Astrocyte (in vitro differentiated cells and primary cell): Measurements from ENCODE around the gene NDUFS7. TPM values are rescaled to one million over a fixed set of nuclear protein-coding genes. Genes with fewer than 3 reads are reported as not detected.

Source experiments
- DNase-seq: peaks from one replicate; pipeline ENCODE4 v3.0.0-alpha.2; 2010; ENCODE audit warnings: low read depth
- FAIRE-seq: peaks from 2 replicates; lab custom pipeline; 2011; peaks lifted over from hg19 to GRCh38; lab: Jason Lieb, UNC
- H2AFZ ChIP-seq: 2 replicates; pipeline ENCODE4 v1.6.0; 2012; ENCODE audit warnings: low read depth, low read length, inconsistent platforms
- H3K27ac ChIP-seq: 2 replicates; pipeline ENCODE4 v1.5.1; 2011; ENCODE audit warnings: low read depth, low read length, inconsistent platforms
- H3K27me3 ChIP-seq: 2 replicates; pipeline ENCODE4 v1.6.0; 2011; ENCODE audit warnings: low read length, inconsistent platforms; ENCODE audit not compliant: insufficient read depth
- H3K36me3 ChIP-seq: 2 replicates; pipeline ENCODE4 v1.5.1; 2011; ENCODE audit warnings: low read length, inconsistent platforms; ENCODE audit not compliant: insufficient read depth
- H3K4me1 ChIP-seq: 2 replicates; pipeline ENCODE4 v1.5.1; 2011; ENCODE audit warnings: low read length, inconsistent platforms; ENCODE audit not compliant: insufficient read depth
- H3K4me2 ChIP-seq: 2 replicates; pipeline ENCODE4 v1.6.0; 2012; ENCODE audit warnings: low read length, inconsistent platforms
- H3K4me3 ChIP-seq: 2 replicates; pipeline ENCODE4 v1.5.1; 2011; ENCODE audit warnings: low read depth, mild to moderate bottlenecking, low read length, inconsistent platforms; ENCODE audit not compliant: insufficient read depth
- H3K79me2 ChIP-seq: 2 replicates; pipeline ENCODE4 v1.6.0; 2012; ENCODE audit warnings: mild to moderate bottlenecking, low read length, inconsistent platforms; ENCODE audit not compliant: insufficient read depth
- H3K9ac ChIP-seq: 2 replicates; pipeline ENCODE4 v1.6.0; 2012; ENCODE audit warnings: mild to moderate bottlenecking, low read length, inconsistent platforms
- H3K9me3 ChIP-seq: 2 replicates; pipeline ENCODE4 v1.5.1; 2012; ENCODE audit warnings: low read depth, mild to moderate bottlenecking, low read length, inconsistent platforms; ENCODE audit not compliant: insufficient read depth
- H4K20me1 ChIP-seq: 2 replicates; pipeline ENCODE4 v1.6.0; 2012; ENCODE audit warnings: low read length, inconsistent platforms; ENCODE audit not compliant: insufficient read depth
- H3K27ac Mint-ChIP-seq: one replicate; pipeline ENCODE4 v1.8.0; 2021; ENCODE audit warnings: mild to moderate bottlenecking, mixed read lengths; ENCODE audit not compliant: unreplicated experiment
- H3K27me3 Mint-ChIP-seq: one replicate; pipeline ENCODE4 v1.8.0; 2021; ENCODE audit warnings: low read depth, mixed read lengths; ENCODE audit not compliant: unreplicated experiment
- H3K36me3 Mint-ChIP-seq: one replicate; pipeline ENCODE4 v1.8.0; 2021; ENCODE audit warnings: low read depth, mixed read lengths; ENCODE audit not compliant: unreplicated experiment
- H3K4me1 Mint-ChIP-seq: one replicate; pipeline ENCODE4 v1.8.0; 2021; ENCODE audit warnings: low read depth, mixed read lengths; ENCODE audit not compliant: unreplicated experiment
- H3K4me3 Mint-ChIP-seq: one replicate; pipeline ENCODE4 v1.8.0; 2021; ENCODE audit warnings: mild to moderate bottlenecking, moderate library complexity, mixed read lengths; ENCODE audit not compliant: unreplicated experiment
- H3K9me3 Mint-ChIP-seq: one replicate; pipeline ENCODE4 v1.8.0; 2021; ENCODE audit warnings: mild to moderate bottlenecking, mixed read lengths; ENCODE audit not compliant: unreplicated experiment
- EZH2 ChIP-seq: IDR thresholded peaks from 2 replicates; pipeline ENCODE4 v1.6.1; 2012; ENCODE audit warnings: mild to moderate bottlenecking, low read length, inconsistent platforms; ENCODE audit not compliant: insufficient read depth
- total RNA-seq: library from RNA; stranded (reverse); gene quantifications from 2 replicates; pipeline ENCODE4 v1.2.1, GENCODE V29; 2021
- TF ChIP-seq, protein P1 (sequence below): IDR thresholded peaks from 2 replicates; pipeline ENCODE4 v1.5.1; 2011; ENCODE audit warnings: low read depth, mild to moderate bottlenecking, inconsistent platforms, low read length, moderate library complexity; ENCODE audit not compliant: insufficient read depth

Gene NDUFS7
- total RNA-seq, 1 donor from 2014 or later, result 64.0 TPM

DNA sequence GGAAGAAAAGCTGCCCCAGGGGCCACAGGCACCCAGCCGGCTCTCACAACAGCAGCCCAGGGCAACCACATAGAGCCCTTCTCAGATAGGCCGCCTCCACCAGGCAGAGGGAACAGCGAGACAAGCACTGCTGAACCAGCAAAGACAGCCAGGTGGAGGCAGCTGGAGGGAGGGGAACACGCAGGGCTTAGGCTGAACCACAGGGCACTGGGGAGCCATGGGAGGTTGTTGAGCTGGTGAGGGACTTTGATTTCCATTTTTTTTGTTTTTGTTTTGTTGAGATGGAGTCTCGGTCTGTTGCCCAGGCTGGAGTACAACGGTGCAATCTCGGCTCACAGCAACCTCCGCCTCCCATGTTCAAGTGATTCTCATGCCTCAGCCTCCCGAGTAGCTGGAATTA, 14.1 kb downstream of the NDUFS7 start:
- Histone ChIP-seq H2AFZ (no peak overlapping the region), H3K27ac (no peak overlapping the region), H3K4me3 (no peak overlapping the region), H3K4me1 (peaks cover 12% of the 10 kb centered on the region), H4K20me1 (peaks cover 3% of the 10 kb centered on the region), H3K9ac (no peak overlapping the region), H3K27me3 (no peaks in the 10 kb centered on the region), H3K36me3 (no peaks in the 10 kb centered on the region), H3K79me2 (no peaks in the 10 kb centered on the region), H3K4me2 (no peak overlapping the region), H3K9me3 (no peaks in the 10 kb centered on the region)
- Mint-ChIP-seq H3K4me1 (no peaks in the 10 kb centered on the region), H3K27ac (peak overlapping the region; percentile 34), H3K9me3 (no peaks in the 10 kb centered on the region), H3K27me3 (no peaks in the 10 kb centered on the region), H3K36me3 (no peaks in the 10 kb centered on the region), H3K4me3 (no peak overlapping the region)
- TF ChIP-seq, protein P1, sequence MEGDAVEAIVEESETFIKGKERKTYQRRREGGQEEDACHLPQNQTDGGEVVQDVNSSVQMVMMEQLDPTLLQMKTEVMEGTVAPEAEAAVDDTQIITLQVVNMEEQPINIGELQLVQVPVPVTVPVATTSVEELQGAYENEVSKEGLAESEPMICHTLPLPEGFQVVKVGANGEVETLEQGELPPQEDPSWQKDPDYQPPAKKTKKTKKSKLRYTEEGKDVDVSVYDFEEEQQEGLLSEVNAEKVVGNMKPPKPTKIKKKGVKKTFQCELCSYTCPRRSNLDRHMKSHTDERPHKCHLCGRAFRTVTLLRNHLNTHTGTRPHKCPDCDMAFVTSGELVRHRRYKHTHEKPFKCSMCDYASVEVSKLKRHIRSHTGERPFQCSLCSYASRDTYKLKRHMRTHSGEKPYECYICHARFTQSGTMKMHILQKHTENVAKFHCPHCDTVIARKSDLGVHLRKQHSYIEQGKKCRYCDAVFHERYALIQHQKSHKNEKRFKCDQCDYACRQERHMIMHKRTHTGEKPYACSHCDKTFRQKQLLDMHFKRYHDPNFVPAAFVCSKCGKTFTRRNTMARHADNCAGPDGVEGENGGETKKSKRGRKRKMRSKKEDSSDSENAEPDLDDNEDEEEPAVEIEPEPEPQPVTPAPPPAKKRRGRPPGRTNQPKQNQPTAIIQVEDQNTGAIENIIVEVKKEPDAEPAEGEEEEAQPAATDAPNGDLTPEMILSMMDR, result no peak
- TF ChIP-seq EZH2, result no peak
- DNase-seq, result no peak
- FAIRE-seq, result no peak

GRCh38 chr19:1399079-1399478, 15.4 kb downstream of the NDUFS7 start:
- Histone ChIP-seq H3K79me2 (no peaks in the 10 kb centered on the region), H2AFZ (no peak overlapping the region), H3K9ac (no peak overlapping the region), H3K27me3 (no peaks in the 10 kb centered on the region), H3K4me2 (no peak overlapping the region), H3K9me3 (no peaks in the 10 kb centered on the region), H3K27ac (no peak overlapping the region), H3K4me1 (peaks cover 12% of the 10 kb centered on the region), H3K4me3 (no peak overlapping the region), H3K36me3 (no peaks in the 10 kb centered on the region), H4K20me1 (peaks cover 3% of the 10 kb centered on the region)
- TF ChIP-seq EZH2, result no peak
- TF ChIP-seq, protein P1, result no peak
- H3K4me1 Mint-ChIP-seq, result no peaks in the 10 kb centered on the region
- H3K27ac Mint-ChIP-seq, result no peak overlapping the region
- DNase-seq (no peak), FAIRE-seq (no peak)
- H3K27me3 Mint-ChIP-seq, result no peaks in the 10 kb centered on the region
- H3K36me3 Mint-ChIP-seq, result no peaks in the 10 kb centered on the region
- H3K4me3 Mint-ChIP-seq, result no peak overlapping the region
- H3K9me3 Mint-ChIP-seq, result no peaks in the 10 kb centered on the region

DNA sequence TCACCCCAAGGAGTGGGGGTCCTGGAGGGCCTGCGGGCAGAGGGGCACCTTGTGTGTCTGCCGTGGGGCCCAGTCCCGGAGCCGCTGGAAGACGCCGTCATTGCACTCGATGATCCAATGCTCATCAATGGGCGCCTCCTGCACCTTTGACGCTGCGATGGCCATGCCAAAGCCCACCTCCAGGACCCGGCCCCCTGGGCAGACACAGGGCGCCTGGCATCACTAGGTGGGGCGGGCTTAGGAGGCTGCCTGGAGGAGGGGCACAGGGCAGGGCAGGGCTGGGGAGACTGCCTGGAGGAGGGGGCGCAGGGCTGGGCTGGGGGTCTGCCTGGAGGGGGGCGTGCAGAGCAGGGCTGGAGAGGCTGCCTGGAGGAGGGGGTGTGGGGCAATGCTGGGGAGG, 16.0 kb downstream of the NDUFS7 start:
- H3K27ac Mint-ChIP-seq, result no peak overlapping the region
- Histone ChIP-seq H3K4me1 (peaks cover 12% of the 10 kb centered on the region), H3K36me3 (no peaks in the 10 kb centered on the region), H3K79me2 (no peaks in the 10 kb centered on the region), H4K20me1 (peaks cover 3% of the 10 kb centered on the region), H3K9me3 (no peaks in the 10 kb centered on the region), H3K4me3 (no peak overlapping the region), H2AFZ (no peak overlapping the region), H3K27me3 (no peaks in the 10 kb centered on the region), H3K9ac (no peak overlapping the region), H3K27ac (no peak overlapping the region), H3K4me2 (no peak overlapping the region)
- no peaks in the 10 kb centered on the region for H3K36me3 Mint-ChIP-seq
- H3K4me3 Mint-ChIP-seq, result no peak overlapping the region
- no peaks in the 10 kb centered on the region for H3K4me1 Mint-ChIP-seq
- no peaks in the 10 kb centered on the region for H3K9me3 Mint-ChIP-seq
- DNase-seq (no peak), FAIRE-seq (no peak)
- TF ChIP-seq, protein P1, result no peak
- TF ChIP-seq EZH2, result no peak
- H3K27me3 Mint-ChIP-seq, result no peaks in the 10 kb centered on the region
